GM19351 (cell line): ENCODE data around the gene HORMAD2.
"Not testable (repeated sequence)": the region's sequence is repeated elsewhere in the genome, so short reads cannot be mapped to it uniquely, and the experiment has no call there.

Experiments
- ATAC-seq: cut with Tn5 transposase; IDR thresholded peaks from one replicate; pipeline ENCODE4 v1.9.1; 2021; ENCODE audit warnings: mild to moderate bottlenecking, moderate library complexity; ENCODE audit not compliant: unreplicated experiment

HORMAD2 gene

DNA sequence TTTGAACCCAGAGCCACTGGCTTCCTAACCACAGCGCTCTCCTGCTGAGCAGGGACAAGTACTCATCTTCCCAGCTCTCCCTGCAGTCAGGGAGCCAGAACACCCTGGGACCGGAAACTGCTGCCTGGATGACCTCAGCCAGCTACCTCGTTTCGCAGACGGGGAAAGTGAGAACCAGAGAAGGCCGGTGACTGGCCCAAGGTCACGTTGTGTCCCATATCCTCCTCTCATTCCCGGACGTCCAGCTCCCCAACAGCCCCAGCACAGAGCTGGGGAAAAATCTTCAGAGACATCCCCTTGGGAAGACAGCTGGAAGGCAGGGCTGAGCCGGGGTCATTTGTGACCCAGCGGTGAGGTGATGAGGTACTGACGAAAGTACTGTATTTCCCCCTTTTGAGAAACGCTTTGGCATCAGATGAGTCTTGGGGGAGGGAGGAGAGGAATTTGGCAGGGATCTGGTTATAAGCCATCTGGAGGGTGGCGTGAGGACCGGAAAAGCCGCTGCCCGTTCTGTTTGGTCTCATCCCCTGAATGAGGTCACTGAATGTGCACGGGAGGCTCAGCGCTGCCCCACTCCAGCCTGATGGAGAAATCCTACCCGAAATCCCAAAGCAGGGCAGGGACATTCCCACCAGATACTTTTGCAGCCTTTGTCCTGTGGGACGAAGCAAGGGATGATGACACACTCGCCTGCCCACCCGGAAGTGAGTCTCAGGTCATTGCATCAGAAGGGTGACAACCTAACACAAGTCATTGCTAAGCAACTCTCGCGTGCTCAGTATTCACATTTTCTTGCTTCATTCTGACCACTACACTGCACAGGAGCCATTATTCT lies 125.2 kb downstream of the HORMAD2 start:
- no peak for ATAC-seq

DNA sequence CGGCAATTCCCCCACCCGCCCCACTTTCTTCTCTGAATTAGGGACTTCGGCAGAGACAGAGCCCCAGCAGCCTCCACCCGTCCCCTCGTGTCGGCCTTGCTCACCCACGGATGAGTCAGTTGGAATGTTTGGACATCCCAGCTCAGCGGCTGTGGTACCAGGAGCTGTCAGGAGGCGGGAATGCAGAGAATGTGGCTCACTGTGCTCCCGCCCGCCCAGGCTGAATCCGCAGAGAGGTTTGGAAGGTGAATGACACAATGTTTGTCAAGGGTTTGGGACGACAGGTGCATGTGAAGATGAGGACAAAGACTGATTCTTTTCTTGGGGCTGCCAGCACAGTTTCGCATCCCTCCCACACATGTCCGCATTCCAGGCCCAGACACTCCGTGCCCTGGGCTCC lies 126.7 kb downstream of the HORMAD2 start:
- ATAC-seq, result no peak

DNA sequence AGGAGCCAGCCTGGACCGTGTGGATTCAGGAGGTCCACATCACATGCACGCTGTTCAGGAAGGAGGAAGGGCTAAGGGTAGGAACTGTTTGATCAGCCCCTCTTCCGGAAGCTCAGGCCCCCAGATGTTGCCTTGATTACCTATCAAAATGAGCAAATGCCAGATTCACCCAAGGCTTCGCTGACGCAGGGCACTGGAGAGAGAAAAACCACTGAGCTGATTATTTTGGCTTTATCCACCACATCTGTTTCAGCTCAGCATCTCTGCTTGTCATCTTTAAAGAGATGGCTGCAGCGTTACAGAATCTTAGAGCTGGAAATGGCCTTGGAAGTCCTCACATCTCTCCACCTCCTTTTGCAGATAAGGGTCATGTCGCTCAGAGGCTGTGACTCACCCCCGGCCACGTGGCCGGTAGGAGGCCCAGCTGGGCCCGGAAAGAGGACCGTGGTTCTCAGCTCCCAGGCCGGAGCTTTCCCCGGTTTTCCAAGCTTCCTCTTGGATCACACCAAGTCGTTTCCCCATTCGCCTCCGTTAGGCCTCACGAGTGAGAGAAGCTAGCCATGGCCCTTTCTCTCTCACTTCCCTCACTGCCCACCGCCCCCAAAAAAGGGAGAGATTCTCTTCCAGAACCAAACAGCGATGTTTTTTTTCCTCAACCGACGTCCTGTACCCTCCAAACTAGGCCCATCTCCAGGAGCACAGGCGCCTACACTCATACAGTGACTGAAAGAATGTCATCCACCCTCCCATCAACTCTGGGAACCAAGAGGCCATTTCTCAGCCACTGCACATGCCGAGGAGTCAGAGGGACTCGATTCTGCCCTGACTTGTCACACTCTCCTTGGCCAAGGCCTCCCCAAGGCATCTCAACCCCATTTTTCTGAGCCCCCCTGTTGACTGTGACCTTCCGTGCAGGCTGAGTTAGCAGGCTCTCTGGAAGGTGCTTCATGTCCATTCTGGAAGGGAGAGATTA lies 128.7 kb downstream of the HORMAD2 start:
- ATAC-seq, result no peak

DNA sequence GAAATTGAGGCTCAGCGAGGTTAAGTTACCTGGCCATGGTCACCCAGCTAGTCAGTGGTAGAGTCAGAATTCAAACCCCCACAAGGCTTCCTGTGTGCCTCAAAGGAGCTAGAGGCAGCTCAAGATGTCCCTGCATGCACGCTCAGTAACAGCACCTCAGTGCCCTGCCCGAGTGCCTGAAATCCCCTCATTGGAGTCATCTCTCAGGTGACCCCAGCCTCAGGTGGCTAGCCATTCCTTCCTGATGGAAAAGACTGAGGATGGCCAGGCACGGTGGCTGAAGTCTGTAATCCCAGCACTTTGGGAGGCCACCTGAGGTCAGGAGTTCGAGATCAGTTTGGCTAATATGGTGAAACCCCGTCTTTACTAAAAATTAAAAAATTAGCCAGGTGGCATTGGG lies 129.4 kb downstream of the HORMAD2 start:
- no peak for ATAC-seq

DNA sequence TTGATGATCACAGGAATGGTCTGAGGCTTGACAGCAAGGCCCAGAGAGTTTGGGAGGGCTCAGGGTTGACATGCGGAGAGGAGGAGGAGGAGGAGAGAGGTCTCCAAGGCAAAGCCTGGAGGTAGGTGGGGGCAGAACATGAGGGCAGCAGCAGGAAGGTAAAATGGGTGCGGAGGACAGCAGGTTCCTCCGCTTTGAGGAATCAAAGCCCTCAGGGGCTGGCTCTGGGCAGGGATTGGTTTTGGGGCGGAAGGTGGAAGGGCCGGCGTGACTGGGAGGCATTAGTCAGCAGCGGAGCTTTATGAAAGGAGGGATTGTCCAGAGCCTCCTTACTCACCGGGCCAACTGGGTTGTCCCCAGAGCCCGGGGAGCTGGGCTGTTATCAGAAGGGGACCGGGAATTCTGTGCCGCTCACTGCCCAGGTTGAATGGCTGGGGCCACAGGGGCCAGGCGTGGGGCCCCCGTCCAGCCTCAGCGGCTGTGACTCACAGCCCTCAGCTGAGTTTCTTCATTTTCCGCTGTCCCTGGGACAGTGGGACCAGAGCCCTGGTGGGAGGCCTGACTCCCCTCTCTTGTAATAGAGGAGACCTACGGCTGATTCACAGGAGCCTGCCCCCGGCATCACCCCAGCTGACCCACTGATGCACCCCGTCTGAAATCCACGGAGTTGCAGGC lies 130.1 kb downstream of the HORMAD2 start:
- no peak for ATAC-seq

DNA sequence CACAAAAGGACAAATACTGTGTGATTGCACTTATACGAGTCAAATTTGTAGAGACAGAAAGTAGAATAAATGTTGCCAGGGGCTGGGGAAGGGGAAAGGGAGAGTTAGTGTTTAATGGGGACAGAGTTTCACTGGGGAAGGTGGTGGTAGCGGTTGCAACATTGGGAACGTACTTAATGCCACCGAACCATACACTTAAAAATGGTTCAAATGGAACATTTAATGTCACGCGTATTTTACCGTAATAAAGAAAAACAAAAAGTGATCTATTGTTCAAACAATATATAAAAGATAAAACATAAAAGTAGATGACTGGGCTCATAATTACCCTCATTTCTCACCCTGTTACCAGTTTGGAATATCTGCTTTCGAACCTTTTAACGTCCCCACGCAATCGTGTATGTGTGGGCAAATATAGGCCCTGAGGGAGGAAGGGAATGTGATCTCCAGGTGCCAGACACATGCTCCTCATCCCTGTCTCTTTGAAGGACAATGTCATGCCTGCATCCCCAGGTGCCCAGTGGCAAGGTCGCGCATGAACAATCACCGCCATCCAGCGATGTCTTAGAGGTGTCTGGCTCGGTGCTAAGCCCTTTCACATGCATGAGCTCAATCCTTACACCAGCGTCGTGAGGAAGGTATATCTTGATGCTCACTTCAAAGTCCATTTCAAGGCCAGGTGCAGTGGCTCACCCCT lies 131.0 kb downstream of the HORMAD2 start:
- ATAC-seq, result no peak

DNA sequence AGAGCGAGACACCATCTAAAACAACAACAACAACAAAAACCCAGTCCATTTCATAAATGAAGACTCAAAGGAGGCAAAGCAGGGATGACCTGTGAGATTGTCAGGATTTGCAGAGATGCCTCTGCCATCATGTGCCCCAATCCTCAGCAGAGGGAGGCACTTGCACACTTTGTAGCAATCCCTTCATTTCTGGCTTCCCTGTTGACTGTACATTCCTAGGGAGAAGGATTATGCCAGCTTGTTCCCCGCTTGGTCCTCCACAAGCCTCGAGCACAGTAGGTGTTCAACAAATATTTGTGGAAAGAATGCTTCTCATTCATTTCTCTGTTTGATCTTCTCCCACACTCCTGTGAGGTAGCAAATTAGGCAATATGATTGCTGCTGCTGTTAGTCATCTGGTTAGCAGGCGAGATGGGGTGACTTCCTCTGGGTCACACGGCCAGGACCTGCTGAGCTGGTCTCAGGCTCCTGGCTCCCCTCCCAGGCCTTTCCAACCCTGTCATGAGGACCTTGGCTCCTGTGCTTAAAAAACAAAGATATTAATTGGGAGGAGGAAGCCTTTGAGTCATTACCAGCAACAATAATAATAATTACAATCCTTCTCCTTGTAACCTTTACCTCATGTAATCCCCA lies 132.2 kb downstream of the HORMAD2 start:
- no peak for ATAC-seq

DNA sequence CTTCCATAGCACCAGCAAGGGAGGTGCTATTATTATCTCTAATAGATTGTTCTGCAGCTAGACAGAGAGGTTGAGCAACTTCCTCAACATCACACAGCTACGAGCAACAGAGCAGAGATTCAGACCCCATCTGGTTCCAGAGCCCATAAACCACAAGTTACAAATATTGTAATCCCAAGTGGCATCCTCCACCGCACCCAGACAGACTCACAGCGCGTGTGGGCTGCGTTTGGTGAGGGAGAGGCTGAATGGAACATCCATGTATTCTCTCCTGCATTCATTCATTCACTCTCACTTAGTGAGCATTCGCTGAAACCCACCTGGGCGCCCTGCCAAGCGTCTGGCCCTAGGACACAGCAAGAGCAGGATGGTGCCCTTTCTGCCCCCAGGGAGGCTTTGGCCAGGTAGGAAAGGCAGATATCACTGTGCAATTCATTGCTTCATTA lies 132.8 kb downstream of the HORMAD2 start:
- no peak for ATAC-seq

DNA sequence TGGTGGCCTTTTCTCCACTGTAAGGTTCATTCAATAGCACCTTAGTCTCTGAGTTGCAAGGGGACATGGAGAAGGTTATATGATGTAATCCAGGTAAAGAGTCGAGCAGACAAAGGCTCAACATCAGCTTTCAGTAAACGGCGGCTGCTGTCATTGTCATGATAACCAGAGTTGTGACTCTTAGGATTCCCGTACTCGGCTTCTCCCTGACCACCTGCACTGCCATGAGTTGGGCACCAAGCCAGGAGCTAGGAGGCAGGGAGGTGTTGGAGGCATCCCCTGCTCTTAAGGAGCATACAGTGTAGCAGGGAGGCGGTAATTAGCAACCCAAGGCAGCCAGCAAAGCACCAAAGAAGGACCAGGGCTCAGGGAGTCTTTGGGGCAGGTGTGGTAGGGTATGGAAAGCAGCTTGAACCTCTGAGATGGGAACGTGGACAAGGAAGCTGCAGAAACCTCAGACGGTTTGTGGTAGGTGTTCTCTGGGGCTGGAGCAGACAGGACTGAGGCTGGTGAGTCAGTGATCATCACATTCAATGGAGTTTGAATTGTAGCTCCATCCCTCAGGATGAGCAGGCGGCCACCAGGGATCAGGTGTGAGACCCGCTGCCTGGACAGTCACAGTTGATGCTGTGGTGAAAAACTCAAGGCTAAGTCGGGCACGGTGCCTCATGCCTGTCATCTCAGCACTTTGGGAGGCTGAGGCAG lies 134.6 kb downstream of the HORMAD2 start:
- no peak for ATAC-seq

DNA sequence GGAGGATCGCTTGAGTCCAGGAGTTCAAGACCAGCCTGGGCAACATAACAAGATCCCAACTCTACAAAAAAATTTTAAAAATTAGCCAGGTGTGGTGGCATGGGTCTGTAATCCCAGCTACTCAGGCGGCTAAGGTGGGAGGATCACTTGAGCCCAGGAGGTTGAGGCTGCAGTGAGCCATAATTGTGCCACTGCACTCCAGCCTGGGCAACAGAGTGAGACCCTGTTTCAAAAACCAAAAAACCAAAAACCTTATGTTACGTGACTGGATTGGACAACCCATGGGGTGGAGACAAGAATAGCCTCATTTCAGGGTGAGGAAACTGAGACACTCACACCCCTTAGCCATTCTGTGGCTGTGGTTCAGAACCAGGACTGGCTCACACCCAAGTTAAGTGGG lies 136.0 kb downstream of the HORMAD2 start:
- ATAC-seq, result not testable (repeated sequence)

DNA sequence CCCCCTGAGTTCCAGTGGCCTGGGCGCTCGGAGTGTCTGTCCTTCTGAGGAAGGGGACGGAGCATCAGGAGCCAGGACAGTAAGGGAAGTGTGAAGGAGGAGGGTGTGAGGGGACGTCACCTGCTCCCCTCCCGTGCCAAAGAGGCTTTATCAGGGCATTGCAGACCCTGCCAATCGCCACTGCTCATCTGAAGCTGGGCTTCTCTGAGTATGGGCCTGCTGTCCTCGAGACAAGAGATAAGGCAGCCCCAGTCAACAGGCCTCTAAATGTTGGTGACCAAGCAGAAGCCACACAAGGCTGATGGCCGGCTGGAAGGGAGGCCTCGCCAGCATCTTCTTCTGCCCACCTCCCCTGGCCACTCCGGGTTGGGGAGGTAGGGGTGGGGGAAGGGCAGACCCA lies 136.4 kb downstream of the HORMAD2 start:
- no peak for ATAC-seq

DNA sequence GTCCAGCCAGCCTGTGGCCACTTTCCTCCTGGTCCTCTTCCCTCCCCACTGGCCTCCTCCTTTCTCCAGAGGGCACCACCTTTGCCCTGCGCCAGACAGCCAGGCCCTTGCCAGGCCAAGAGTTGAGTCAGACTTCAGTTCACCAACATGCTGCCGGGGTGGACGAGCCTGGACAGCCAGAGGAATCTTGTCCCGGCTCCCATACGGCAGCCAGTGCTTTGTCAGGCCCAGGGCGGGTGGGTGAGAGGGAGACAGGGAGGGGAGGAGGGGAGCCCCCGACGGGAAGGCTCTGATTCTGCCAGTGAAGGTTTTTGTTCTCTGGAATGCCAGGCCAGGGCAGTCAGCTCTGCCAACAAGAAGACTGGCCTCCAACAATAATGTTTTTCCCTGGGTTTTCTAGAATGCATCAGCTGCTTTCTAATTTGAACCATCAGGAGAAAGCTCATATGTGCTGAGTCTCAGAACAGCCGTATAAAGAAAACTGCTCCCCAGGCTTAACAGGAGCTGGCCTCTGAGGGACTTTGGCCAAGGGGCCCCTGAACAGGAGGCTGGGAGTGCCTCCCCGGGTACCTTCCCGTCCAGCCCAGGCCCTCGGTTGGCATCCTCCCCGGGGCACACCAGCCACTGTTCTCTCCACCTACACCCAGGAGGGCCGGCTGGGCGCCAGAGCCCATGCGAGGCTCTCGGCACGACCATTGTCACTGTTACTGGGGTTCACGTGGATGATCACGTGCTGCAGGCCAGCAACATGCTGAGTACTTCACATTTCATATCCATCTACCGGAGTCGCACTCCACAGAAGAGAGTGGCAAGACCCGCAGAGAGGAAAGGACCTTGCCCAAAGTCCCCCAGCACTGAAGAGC lies 137.7 kb downstream of the HORMAD2 start:
- no peak for ATAC-seq

DNA sequence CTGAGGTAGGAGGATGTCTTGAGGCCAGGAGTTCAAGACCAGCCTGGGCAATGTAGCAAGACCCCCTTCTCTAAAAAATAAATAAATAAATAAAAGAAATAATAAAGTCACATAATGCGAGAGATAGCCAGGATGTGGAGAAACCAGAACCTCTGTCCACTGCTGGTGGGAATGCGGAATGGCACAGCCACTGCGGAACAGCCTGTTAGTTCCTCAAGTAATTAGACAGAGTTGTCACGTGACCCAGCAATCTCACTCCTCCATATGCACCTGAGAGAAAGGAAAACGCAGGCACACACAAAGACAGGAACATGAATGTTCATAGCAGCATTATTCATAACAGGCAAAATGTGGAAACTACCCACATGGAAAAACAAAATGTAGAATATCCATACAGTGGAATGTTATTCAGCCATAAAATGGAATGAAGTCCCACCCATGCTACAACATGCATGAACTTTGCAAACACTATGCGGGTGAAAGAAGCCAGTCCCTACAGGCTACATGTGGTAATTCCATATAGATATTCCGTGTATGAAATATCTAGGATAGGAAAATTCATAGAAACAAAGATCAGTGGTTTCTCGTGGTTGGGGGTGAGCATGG lies 138.9 kb downstream of the HORMAD2 start:
- ATAC-seq, result no peak

DNA sequence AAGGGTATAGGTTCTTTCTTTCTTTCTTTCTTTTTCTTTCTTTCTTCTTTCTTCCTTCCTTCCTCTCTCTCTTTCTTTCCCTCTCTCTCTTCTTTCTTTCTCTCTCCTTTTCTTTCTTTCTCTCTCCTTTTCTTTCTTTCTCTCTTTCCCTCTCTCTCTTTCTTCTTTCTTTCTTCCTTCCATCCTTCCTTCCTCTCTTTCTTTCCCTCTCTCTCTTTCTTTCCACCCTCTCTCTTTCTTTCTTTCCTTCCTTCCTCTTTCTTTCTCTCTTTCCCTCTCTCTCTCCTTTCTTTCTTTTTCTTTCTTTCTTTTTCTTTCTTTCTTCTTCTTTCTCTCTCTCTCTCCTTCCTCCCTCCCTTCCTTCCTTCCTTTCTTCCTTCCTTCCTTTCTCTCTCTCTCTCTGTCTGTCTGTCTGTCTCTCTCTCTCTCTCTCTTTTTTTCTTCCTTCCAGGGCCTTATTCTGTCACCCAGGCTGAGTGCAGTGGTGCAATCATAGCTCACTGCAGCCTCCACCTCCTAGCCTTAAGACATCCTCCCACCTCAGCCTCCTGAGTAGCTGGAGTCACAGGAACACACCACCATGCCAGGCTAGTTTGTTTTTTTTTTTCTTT lies 139.5 kb downstream of the HORMAD2 start:
- no peak for ATAC-seq

DNA sequence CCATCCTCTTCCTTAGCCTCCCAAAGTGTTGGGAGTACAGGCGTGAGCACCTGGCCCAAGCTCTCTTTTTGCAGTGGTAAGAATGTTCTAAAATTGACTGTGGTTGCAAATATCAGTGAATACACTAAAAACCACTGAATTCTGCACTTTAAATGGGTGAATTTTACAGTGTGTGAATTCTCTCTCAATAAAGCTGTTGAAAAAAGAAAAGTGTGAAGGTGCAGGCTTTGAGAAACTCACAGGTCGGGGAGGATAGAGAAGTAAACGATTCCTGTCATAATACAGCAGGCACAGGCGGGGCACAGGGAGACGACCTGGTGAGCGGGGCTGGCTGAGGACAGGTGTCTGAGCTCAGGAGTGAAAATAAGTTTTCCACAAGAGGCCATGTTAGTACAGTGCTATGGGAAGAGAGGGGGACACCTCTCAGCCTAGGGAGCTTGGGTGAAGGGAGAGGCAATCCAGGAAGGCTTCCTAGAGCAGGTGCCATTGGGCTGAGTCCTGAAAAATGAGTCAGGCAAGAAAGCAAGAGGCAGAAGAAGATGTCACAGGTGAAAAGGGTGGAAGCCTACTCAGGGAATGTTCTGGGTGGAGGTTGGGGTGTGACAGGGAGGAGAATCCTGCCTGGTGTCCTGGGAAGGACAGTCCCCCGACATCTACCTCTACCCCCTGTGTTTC lies 140.2 kb downstream of the HORMAD2 start:
- no peak for ATAC-seq

DNA sequence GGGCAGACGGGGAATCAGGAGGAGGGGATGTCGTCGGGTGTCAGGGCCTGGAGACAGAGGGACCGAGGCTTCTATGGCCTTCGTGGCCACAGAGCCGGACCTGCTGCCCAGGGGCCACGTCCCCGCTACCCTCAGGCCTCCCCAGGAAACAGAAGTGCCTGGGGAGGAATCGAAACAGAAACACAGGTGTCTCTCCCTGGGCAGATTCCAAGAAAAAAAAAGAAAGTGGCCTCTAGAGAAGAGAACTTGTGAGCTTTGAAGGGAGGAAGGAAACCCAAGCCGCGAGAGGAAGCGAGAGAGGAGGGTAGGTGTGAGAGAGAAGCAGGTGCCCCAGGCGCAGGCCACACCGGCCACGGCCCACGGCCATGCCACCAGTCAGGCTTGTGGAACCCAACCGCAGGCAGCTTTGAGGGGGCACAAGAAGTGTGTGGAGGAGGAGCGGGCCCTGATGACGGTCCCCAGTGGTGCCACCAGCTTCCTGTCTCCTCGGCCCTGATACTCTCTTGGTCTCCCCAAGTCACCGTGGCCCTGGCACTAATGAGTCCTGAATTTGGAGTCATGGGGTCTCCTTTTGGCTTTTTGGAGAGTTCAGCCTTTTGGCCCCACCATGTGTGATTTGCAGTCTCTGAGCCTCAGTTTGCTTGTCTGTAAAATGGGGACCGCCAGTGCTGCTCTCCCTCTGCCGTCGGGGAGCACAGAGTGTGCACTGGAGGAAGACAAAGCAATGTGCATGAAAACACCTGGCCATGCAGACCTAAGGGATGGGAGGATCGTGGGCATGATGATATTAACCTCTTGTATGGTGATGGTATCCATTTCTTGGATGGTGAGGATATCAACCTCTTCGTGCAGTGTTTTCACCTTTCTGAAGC lies 141.1 kb downstream of the HORMAD2 start:
- no peak for ATAC-seq
